Measurements from ENCODE around the gene ANKRD28.

Gene ANKRD28

DNA sequence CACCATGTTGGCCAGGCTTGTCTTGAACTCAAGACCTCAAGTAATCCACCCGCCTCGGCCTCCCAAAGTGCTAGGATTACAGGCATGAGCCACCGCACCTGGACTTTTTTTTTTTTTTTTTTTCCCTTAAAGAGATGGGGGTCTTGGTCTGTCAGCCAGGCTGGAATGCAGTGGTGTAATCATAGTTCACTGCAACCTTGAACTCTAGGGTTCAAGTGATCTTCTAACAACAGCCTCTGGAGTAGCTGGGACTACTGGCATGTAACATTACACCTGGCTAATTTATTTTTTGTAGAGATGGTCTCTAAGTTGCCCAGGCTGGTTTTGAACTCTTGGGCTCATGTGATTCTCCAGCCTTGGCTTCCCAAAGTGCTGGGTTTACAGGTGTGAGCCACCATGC, 81.6 kb downstream of the ANKRD28 start:
- no peak for DNase-seq

DNA sequence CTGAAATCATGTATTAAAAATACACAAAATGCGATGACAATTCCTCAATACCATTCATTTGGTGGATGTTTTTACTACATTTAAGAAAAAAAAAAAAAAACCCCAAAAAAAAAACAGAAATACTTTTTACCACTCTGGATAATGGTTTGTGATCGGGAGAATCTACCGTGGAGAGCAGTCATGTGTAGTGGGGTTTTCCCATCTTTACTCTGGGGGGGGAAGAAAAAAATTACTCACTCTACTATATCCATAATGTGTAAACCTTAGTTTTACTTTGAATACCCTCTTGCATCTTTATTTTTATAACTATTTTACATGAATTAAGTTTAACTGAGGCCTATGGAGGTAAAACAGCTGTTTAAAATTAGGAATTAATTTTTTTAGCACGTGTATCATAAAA, 83.3 kb downstream of the ANKRD28 start:
- DNase-seq, result no peak

DNA sequence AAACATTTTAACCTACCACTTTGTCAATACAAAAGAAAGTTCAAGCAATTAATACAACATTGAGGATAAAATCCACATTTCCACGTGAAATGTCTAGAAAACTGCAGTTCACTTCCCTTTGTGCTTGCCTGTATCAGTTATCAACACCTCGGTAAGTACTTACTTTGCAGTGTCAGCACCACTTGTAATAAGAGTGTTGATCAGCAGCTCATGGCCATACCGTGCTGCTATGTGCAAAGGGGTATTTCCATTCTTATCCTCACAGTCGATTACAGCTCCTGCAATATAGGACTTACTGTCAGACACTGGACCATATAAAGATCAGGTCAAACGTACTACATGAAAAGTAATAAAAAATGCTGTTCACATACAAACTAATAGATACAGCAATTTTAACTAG, 84.4 kb downstream of the ANKRD28 start:
- DNase-seq, result no peak

DNA sequence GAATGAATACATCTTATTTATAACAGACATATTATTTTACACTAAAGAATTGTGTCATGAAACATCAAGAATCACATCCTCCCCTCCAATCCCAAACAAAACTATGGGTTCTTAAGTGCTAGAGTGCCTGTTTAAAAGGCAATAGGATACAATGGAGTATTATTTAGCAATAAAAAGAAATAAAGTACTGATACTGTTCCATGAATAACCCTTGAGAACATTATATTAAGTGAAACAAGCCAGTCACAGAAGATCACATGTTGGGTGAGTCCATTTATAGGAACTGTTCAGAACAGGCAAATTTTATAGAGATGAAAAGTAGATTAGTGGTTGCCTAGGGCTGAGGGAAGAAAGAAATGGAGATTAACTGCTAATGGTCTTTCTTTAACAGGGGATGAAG, 86.5 kb downstream of the ANKRD28 start:
- DNase-seq, result no peak

DNA sequence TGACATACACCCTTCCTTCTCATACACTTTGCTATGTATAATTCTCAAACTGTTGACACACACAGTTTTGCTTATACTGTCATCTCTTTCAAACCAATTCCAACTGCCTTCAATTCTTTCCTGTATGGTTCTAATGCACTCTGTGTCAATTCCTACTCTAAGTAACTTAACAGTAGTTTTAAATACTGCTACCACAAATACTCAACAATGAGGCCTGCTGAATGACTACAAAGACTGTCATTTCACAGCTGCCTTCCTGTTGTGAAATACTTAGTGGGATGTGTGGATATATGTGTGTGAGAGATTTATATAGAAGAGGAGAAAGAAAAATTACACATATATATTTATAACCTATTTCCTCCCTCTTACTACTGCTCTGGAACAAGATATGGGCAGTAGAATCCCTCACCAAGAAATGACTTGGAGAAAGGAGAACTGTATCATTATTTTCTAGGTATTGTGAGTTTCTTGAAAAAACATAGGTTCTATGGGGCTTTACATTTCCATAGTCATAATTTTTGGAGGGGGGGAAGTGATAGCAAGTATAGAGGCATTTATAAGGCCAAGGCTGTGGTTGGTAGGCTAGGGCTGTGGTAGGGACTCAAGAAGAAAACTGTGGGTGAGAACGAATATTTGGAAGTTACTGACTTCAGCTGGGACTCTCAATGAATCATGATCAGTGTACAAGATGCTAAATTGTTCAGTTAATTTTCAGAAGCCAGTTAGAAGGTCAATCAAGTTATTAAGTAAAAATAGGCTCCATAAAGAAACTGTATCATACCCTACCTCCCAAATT, 88.7 kb downstream of the ANKRD28 start:
- no peak for DNase-seq

DNA sequence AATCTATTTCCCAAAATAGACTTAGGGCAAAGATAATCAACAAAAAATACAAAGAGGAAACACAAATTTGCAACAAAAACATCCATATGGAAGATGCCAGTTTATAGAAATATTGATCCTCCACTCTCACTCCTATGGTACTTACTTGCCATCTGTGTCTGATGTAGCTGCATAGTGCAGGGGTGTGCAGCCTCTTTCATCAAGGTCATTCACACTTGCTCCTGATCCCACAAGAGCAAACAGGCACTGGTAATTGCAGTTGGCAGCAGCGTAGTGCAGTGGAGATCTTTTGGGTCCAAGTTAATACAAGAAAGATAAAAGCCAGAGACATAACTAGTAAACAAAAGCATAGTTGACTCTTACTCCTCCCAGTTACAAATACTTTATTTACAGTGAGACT, 90.0 kb downstream of the ANKRD28 start:
- no peak for DNase-seq

DNA sequence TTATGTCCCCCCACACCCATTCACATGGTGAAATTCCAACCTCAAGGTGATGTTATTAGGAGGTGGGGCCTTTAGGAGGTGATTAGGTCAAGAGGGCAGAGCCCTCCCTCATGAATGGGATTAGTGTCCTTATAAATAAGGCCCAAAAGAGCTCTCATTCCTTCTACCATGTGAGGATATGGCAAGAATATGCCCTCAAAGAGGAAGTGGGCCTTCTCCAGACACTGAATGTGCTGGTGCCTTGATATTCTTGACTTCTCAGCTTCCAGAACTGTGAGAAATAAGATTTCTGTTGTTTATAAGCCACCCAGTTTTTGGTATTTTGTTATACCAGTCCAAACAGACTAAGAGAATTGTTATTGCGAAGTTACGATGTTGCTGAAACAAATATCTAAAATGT, 94.4 kb downstream of the ANKRD28 start:
- no peak for DNase-seq

DNA sequence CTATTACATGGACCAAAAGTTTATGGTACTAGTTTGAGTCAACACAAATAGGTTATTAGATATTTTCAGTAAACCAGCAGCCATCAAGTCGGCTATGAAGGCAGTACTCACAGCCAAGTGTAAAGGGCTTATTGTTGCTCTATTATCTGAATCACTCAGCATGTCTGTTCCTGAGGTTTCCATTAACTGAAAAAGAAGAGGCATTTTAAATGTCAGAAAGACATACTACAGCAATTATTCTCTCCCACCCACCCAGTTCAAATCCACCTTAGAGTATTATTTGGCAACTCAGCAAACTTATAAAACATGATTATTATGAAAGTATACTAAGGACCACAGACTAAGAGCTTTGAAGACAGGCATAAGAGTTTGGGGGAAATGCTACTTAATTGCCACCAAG, 103.2 kb downstream of the ANKRD28 start:
- DNase-seq, result no peak

DNA sequence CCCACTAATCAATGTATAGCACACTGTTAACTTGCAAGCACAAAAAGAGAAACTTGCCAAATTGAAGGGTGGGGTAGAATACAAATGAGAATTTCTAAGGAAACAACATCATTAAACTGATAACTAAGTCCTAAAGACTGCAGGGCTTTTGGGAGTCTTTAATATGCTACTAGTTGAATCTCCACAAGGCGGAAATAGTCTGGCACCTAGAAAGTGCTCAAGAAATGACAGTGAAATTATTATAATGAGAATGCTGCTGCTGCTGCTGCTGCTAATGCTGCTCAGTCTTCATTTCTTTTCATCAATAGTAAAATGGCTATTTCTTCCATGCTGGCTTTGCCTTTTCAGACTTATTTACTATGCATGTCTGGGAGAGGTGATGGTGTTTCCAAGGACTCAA, 104.4 kb downstream of the ANKRD28 start:
- DNase-seq, result no peak

DNA sequence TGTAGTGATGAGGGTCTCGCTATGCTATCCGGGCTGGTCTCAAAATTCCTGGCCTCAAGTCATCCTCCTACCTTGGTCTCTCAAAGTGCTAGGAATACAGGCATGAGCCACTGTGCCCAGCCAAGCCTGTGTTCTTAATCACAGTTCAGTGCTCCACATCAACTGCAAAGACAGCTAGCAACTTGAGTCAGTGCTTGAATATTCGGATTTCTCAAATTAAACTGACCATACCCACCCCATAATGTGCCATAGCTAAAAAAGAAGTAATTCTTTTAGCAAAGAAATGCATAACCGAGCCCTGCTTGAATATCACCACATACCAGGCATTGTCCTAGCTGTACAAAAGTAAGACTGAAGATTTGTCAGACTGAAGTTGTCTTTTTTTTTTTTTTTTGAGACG, 107.0 kb downstream of the ANKRD28 start:
- no peak for DNase-seq

DNA sequence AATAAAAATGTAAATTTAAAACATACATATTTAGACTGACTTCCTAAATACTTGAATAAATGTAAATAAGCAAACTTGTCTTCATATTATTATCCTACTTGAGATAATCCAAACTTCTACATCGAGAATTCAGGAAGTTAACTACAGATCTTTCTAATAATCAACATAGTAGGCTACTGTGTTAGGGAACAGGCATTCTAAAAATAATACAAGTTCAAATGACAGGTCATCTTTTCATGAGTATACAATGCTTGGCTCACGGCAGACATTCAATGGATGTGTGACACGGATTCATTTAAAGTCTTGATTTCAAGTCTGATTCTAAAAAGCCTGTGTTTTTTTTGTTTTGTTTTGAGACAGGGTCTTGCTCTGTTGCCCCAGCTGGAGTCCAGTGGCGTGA, 107.5 kb downstream of the ANKRD28 start:
- DNase-seq, result no peak

DNA sequence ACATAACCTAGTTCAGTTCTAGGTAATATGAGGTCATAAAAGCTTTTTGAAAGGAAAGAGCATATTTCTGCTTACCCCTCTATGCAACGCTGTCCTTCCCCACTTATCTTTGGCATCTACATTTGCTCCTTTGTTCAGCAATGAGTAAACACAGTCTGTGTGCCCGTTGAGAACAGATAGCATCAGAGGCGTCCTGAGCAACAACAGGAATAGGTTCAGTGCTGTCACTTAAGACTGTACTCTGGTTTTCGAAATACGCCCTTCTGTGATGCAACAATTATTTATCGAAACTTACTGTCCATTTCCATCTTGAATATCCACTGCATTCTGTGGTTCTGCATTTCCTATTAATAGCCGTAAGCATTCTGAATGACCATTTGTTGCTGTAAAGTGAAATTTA, 111.9 kb downstream of the ANKRD28 start:
- DNase-seq, result no peak

DNA sequence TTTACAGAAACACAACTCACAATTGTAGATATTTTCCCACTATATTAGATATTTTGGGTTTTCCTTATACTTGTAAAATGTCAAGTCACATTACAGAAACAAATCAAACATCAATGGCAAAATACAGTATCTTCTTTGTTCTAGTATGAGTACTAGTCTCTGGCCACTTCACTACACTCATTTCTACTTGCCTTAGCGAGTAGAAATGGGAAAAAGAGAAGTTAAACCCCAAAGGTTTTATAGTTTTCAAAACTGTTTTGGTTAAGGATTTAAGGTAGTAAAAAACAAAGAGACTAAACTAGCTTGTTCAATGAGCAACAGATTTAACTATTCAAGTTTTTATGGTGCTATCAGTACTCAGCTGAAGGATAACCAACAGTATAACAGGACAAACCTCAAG, 114.5 kb downstream of the ANKRD28 start:
- no peak for DNase-seq

DNA sequence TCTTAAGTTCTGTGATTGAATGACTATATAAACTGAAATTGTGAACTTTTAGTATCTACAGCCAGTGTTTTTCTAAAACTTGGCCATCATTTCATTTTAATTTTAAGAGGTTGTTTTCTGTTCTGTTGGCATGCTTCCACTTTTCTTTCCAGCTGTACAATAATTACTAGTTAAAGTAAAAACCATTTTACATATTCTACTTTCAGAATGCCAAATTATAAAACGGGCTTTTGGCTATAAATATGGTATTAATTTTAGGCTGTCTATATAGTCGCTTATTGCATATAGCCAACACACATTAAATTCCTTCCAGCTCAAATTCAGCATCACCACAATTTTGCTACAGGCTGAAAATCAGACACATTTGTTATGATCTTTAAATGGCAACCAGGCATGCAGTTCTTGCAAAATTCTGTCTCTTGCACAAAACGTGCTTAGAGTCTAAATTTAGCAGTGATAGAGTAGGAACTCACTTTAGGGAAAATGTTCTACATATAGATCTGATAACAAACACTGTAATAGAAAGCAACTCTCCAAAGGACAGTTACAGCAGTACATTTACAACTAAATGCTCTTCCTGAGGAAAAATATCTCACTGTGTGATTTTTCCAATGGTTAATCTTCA, 115.1 kb downstream of the ANKRD28 start:
- no peak for DNase-seq

DNA sequence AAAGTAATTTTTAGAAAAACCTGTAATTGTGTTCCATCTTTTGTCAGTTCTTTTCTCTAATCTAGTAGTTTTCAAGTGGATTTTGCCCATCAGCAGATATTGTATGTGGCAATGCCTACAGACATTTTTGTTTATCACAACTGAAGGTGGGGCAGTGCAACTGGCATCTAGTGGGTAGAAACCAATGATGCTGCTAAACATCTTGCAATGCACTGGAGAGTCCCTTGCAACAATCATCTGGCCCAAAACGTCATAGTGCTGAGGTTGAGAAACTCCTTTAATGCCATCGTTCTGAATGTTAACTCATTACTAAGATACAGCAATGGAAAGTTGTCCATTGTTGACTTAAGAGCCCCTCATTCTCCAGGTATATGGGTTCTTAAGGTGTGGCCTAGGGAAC, 116.1 kb downstream of the ANKRD28 start:
- DNase-seq, result no peak

DNA sequence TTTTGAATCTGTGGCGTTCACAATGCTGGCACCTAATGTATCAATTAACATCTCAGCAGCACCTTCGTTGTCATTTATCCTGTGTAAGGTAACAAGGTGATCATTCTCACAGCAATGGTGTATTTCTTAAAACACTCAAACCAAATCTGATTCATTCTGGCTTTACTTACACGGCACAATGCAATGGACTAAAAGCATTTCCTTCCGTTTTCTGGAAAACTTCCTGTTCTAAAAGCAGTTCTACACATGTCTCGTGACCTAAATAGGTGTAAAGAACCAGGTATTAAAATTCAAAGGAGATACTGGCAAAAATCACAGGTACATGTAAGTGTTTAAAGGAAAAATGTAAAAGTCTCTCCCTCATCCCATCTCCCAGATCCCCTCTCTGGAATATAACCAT, 118.5 kb downstream of the ANKRD28 start:
- no peak for DNase-seq

DNA sequence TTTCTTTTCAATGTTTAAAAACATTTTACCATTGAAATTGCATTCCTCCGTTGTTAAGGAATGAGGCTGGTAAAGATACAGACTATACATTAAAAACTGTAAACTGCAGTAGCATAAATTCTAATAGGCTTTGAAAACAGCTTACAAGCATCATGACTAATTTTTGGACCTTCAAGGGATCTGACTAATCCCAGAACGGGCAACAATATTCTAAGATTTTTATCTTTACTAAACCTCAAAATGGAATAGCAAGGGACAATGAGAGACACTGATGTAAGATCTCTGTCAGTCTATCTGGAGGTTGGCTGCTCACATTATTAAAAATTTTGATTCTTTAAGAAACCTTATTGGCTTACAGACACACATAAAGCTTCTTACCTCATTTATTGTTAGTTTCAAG, 121.5 kb downstream of the ANKRD28 start:
- DNase-seq, result no peak

DNA sequence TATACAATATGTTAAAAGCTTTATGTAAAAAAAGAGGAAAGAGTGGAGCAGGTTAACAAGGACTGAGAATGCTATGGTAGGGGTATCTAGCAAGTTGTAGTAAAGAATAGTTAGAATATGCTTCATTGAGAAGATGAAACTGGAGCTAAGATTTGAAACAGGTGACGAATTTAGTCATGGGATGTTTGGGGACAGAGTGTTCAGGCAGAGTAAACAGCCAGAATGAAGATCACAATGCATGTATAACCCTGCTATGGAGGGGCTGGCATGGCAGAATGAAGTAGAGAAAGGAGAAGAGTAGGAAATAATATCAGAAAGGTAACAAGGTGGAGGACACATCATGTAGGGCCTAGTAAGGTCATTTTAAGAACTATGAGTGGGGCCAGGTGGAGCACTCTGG, 124.2 kb downstream of the ANKRD28 start:
- DNase-seq, result no peak

DNA sequence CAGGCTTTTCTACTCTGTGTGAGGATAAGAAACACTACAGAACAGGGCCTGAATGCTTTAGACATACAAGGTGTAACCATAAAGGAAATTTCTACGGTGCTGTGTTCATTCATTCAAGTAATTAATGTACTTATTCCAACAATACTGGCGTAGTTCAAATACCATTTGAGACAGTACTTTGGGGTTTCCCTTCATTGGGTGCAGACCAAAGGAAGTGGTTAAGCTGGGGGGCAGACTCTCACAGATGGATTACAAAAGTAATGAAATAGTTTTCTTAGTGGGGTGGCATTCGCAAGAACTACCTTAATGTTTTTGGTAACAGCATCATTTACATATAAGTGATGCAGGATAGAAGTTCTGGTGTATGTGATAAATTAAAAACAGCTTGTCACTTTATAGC, 130.3 kb downstream of the ANKRD28 start:
- DNase-seq, result no peak

DNA sequence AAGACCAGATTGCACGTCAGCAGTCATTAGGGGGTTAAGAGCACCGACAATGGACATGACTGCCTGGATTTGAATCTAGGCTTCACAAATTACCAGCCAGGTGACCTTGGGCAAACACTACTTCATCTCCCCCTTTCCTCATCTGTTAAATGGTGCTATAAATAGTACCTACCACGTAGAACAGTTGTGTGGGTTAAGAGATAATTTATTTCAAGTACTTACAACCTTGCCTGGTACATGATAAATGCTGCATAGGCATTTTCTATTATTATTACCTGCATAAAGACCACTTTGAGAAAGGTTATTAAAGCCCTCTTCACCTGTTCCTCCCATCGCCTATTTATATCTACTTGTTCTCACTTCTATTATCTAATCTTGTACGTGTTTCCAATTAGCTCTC, 131.5 kb downstream of the ANKRD28 start:
- DNase-seq, result no peak

DNA sequence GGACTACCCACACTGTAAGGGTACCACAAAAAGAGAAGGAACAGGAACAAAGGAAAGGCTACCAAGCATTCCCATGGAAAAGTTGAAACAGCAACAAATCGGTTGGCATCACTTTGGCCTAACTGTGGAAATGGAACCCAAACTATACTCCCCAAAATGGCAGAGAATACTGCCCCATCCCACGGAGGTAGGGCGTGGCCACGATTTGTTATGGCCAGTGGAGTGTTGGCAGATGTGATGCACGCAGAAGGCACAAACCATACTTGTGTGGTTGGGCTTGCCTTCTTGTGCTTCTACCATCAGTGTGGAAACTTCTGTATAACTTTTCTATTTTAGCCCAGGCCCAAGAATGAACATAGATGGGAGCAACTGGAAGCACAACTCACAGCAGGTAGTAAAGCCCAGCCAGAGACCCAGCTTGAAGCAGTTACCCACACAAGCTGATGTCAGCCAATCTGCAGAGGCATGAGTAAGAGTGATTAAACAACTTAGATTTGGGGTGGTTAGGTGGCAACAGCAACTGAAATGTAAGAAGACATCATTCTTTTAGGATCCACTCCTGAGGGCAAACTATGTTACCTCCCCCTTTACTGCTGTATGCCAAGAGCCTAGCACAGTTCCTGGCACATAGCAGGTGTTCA, 132.1 kb downstream of the ANKRD28 start:
- DNase-seq, result no peak

DNA sequence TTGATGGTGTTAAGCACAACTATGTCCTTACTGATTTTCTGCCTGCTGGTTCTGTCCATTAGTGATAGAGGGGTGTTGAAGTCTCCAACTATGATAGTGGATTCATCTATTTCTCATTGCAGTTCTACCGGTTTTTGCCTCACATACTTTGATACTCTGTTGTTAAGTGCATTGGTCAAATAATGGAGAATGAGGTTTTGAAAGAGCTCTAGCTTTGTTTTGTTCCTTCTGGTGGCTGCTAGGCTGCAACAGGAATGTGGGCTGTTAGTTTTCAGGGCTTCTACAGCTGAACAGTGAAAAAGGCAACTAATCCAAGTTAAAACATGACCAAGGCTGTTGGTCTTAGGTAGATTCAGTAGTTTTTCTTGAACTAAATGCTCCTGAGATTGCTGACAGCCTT, 133.6 kb downstream of the ANKRD28 start:
- no peak for DNase-seq

DNA sequence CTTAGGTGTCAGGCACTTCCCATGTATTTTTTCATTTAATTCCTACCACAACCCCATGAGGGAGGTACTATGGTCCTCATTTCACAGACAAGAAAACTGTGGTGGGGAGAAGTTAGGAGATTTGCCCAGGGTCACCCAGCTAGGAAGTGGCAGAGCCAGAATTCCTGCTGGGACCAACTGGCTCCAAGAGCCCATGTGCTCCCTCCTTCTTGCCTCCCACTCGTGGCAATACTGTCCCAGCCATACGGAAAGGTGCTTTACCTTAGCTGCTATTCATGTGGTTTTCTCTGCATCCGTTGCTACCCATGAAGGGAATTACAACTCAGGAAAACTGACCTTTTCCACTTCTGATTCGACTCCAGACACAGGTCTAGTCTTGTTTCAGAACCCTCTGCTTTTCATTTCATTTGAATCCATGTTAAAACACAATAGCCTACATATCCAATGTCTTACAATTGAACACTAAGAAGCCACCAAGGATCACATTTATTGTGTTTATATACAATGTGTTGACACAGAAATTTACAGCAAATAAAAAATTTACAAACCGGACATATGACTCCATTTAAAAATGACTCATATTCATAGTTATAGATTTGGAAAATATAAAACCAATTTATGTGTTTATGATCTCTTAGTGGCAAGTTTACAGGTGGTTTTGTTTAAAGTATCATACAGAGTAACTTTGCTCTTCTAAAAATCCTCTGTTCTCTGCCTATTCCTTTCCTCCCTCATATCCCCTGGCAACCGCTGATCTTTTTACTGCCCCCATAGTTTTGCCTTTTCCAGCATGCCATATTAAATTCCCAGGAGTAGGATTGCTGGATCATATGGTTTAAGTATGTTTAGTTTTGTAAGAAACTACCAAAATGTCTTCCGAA, 137.5 kb downstream of the ANKRD28 start:
- DNase-seq, result no peak
